ENCODE data around the gene ARHGEF7. TPM values are rescaled to one million over a fixed set of nuclear protein-coding genes. Genes with fewer than 3 reads are reported as not detected.

The ARHGEF7 gene
- total RNA-seq, 1 experiment from 2014 or later: 47.3 TPM

DNA sequence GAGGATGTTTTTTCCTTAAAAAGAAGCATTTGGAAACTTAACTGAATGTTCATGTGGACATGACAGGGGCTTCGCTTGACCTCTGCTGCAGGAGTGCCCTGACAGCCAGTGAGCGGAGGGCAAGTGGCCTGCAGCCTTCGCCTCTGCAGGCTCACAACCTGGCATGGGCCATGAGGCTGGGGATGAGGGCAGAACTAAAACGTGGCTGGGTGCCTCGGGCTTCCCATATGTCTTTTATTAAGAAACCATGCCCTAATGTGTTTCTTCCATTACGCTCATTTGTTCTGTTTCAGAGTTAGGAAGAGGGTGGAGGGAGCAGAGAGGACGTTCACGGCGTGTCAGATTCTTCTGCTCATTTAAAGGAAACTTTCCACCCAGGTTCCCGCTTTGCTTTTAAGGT lies 2.9 kb downstream of the ARHGEF7 start (continued):
- no peak for TF ChIP-seq USF1 (CRISPR knock-in tag; IDR thresholded peaks at IDR 0.05)
- TF ChIP-seq ESRRA (CRISPR knock-in tag; IDR thresholded peaks at IDR 0.05; ENCODE audit: borderline replicate concordance): no peak
- no peak for TF ChIP-seq ZNF281 (CRISPR knock-in tag; IDR thresholded peaks at IDR 0.05)
- no peak for TF ChIP-seq TEAD1 (CRISPR knock-in tag; IDR thresholded peaks at IDR 0.05)
- TF ChIP-seq, protein P1, sequence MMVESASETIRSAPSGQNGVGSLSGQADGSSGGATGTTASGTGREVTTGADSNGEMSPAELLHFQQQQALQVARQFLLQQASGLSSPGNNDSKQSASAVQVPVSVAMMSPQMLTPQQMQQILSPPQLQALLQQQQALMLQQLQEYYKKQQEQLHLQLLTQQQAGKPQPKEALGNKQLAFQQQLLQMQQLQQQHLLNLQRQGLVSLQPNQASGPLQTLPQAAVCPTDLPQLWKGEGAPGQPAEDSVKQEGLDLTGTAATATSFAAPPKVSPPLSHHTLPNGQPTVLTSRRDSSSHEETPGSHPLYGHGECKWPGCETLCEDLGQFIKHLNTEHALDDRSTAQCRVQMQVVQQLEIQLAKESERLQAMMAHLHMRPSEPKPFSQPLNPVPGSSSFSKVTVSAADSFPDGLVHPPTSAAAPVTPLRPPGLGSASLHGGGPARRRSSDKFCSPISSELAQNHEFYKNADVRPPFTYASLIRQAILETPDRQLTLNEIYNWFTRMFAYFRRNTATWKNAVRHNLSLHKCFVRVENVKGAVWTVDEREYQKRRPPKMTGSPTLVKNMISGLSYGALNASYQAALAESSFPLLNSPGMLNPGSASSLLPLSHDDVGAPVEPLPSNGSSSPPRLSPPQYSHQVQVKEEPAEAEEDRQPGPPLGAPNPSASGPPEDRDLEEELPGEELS (CRISPR knock-in tag; IDR thresholded peaks at IDR 0.05): no peak

GRCh38 chr13:111118898-111119607 lies 3.9 kb downstream of the ARHGEF7 start:
- ChIA-PET CTCF (interaction anchor here (0.5 kb wide), 1 partner anchor 227 kb away, joined by 3 read pairs; no protein-coding TSS in a partner anchor), POLR2A (no interaction called here)
- no peak for TF ChIP-seq EMX1 (CRISPR knock-in tag; IDR thresholded peaks at IDR 0.05)
- peaks cover 9% of the 10 kb centered on the region for H3K4me1 Mint-ChIP-seq
- no peak overlapping the region for H3K27ac Mint-ChIP-seq
- ATAC-seq: no peak
- no peak overlapping the region for H3K4me3 Mint-ChIP-seq
- H3K36me3 Mint-ChIP-seq: no peaks in the 10 kb centered on the region; the same call in 1 of the 2 replicates
- DNase-seq (ENCODE audit: low spot score): no peak
- H3K9me3 Mint-ChIP-seq: no peaks in the 10 kb centered on the region
- H3K27me3 Mint-ChIP-seq (ENCODE audit: low read depth): peaks cover 42% of the 10 kb centered on the region

GRCh38 chr13:111119966-111120365 lies 4.9 kb downstream of the ARHGEF7 start:
- Mint-ChIP-seq H3K4me3 (no peak overlapping the region), H3K27ac (no peak overlapping the region), H3K36me3 (no peaks in the 10 kb centered on the region), H3K27me3 (ENCODE audit: low read depth) (peaks cover 34% of the 10 kb centered on the region), H3K4me1 (peaks cover 8% of the 10 kb centered on the region), H3K9me3 (no peaks in the 10 kb centered on the region)
- ATAC-seq (no peak), DNase-seq (ENCODE audit: low spot score) (no peak)
- POLR2A ChIA-PET: no interaction called here
- CTCF ChIA-PET: interaction anchor here (0.8 kb wide), 1 partner anchor 82 kb away, joined by 3 read pairs; no protein-coding TSS in a partner anchor
- TF ChIP-seq NFE2L1 (CRISPR knock-in tag; IDR thresholded peaks at IDR 0.05): no peak
- TF ChIP-seq, protein P2, sequence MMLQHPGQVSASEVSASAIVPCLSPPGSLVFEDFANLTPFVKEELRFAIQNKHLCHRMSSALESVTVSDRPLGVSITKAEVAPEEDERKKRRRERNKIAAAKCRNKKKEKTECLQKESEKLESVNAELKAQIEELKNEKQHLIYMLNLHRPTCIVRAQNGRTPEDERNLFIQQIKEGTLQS (CRISPR knock-in tag; conservative IDR thresholded peaks at IDR 0.05): no peak
- no peak for TF ChIP-seq ZNF232 (CRISPR knock-in tag; IDR thresholded peaks at IDR 0.05)
- TF ChIP-seq NR2C2 (CRISPR knock-in tag; IDR thresholded peaks at IDR 0.05): no peak
- no peak for TF ChIP-seq HMGA2 (CRISPR knock-in tag; IDR thresholded peaks at IDR 0.05)
- TF ChIP-seq, protein P3, sequence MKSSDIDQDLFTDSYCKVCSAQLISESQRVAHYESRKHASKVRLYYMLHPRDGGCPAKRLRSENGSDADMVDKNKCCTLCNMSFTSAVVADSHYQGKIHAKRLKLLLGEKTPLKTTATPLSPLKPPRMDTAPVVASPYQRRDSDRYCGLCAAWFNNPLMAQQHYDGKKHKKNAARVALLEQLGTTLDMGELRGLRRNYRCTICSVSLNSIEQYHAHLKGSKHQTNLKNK (CRISPR knock-in tag; IDR thresholded peaks at IDR 0.05): no peak
- TF ChIP-seq, protein P4, sequence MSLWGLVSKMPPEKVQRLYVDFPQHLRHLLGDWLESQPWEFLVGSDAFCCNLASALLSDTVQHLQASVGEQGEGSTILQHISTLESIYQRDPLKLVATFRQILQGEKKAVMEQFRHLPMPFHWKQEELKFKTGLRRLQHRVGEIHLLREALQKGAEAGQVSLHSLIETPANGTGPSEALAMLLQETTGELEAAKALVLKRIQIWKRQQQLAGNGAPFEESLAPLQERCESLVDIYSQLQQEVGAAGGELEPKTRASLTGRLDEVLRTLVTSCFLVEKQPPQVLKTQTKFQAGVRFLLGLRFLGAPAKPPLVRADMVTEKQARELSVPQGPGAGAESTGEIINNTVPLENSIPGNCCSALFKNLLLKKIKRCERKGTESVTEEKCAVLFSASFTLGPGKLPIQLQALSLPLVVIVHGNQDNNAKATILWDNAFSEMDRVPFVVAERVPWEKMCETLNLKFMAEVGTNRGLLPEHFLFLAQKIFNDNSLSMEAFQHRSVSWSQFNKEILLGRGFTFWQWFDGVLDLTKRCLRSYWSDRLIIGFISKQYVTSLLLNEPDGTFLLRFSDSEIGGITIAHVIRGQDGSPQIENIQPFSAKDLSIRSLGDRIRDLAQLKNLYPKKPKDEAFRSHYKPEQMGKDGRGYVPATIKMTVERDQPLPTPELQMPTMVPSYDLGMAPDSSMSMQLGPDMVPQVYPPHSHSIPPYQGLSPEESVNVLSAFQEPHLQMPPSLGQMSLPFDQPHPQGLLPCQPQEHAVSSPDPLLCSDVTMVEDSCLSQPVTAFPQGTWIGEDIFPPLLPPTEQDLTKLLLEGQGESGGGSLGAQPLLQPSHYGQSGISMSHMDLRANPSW (CRISPR knock-in tag; conservative IDR thresholded peaks at IDR 0.05; ENCODE audit: low read depth): no peak
- no peak for TF ChIP-seq JUN (CRISPR knock-in tag; IDR thresholded peaks at IDR 0.05)
